Breast epithelium (tissue), 3 donors: ENCODE results near the gene TES.

Source experiments
- CTCF ChIP-seq, 3 donors: fragments of 450-650 bp; IDR thresholded peaks; one replicate each; pipeline ENCODE4 v1.5.1; 2016 to 2017; ENCODE audit warnings: antibody characterized with exemption in 3 of 3, mild to moderate bottlenecking in 3 of 3, moderate library complexity in 3 of 3
- POLR2A ChIP-seq: fragments of 450-650 bp; IDR thresholded peaks from one replicate; pipeline ENCODE4 v1.6.1; 2016; ENCODE audit warnings: antibody characterized with exemption, mild to moderate bottlenecking, moderate library complexity
- POLR2AphosphoS5 ChIP-seq, 3 donors: sonication (generic); formaldehyde crosslinking; IDR thresholded peaks; one replicate each; pipeline ENCODE4 v1.6.1; 2017; ENCODE audit warnings: antibody characterized with exemption in 3 of 3

GRCh38 chr7:116165717-116166116 is 44.6 kb upstream of the TES start:
- no peak for TF ChIP-seq CTCF (IDR thresholded peaks at IDR 0.05)
- no peak for TF ChIP-seq POLR2A
- no peak for TF ChIP-seq POLR2AphosphoS5 (IDR thresholded peaks at IDR 0.05)
